Superior temporal gyrus (tissue), 1 donor: Measurements from ENCODE around the gene RUBCN.
A peak's percentile ranks its signal among the peaks of the same experiment; 100 is the strongest.
"Not testable (repeated sequence)": the region's sequence is repeated elsewhere in the genome, so short reads cannot be mapped to it uniquely, and the experiment has no call there.

Source experiments
- DNase-seq: peaks from one replicate; pipeline ENCODE4 v3.0.0-alpha.2; 2016; ENCODE audit errors: extremely low spot score

RUBCN gene

GRCh38 chr3:197685546-197685945, 51.2 kb downstream of the RUBCN start:
- peak; percentile 15 for DNase-seq

- no peak for DNase-seq
Measured at GRCh38 chr3:197683191-197683590, 53.5 kb downstream of the RUBCN start.

GRCh38 chr3:197682713-197683112, 54.0 kb downstream of the RUBCN start:
- DNase-seq: no peak

- no peak for DNase-seq
Measured at GRCh38 chr3:197680955-197681521, 55.7 kb downstream of the RUBCN start.

GRCh38 chr3:197675951-197676350, 60.8 kb downstream of the RUBCN start:
- no peak for DNase-seq

- DNase-seq: no peak
Measured at GRCh38 chr3:197675563-197675860, 61.2 kb downstream of the RUBCN start.

GRCh38 chr3:197674741-197675562, 61.8 kb downstream of the RUBCN start:
- DNase-seq: no peak

- DNase-seq: no peak
Measured at GRCh38 chr3:197673170-197673569, 63.5 kb downstream of the RUBCN start.

- DNase-seq: peak; percentile 56
Measured at GRCh38 chr3:197670361-197670760, 66.3 kb downstream of the RUBCN start.

GRCh38 chr3:197667968-197668367, 68.7 kb downstream of the RUBCN start:
- DNase-seq: no peak

GRCh38 chr3:197667293-197667692, 69.4 kb downstream of the RUBCN start:
- DNase-seq: not testable (repeated sequence)

- not testable (repeated sequence) for DNase-seq
Measured at GRCh38 chr3:197666221-197666842, 70.4 kb downstream of the RUBCN start.

GRCh38 chr3:197665549-197665948, 71.2 kb downstream of the RUBCN start:
- DNase-seq: not testable (repeated sequence)

- not testable (repeated sequence) for DNase-seq
Measured at GRCh38 chr3:197665142-197665491, 71.6 kb downstream of the RUBCN start.

GRCh38 chr3:197664414-197665141, 72.1 kb downstream of the RUBCN start:
- not testable (repeated sequence) for DNase-seq

- not testable (repeated sequence) for DNase-seq
Measured at GRCh38 chr3:197663367-197664140, 73.2 kb downstream of the RUBCN start.

GRCh38 chr3:197662352-197662751, 74.4 kb downstream of the RUBCN start:
- not testable (repeated sequence) for DNase-seq

GRCh38 chr3:197661874-197662273, 74.8 kb downstream of the RUBCN start:
- not testable (repeated sequence) for DNase-seq

- DNase-seq: not testable (repeated sequence)
Measured at GRCh38 chr3:197661234-197661834, 75.4 kb downstream of the RUBCN start.

- DNase-seq: not testable (repeated sequence)
Measured at GRCh38 chr3:197659701-197660100, 77.0 kb downstream of the RUBCN start.

GRCh38 chr3:197659144-197659543, 77.6 kb downstream of the RUBCN start:
- not testable (repeated sequence) for DNase-seq
